ENCODE data around the gene KDM2A. TPM values are rescaled to one million over a fixed set of nuclear protein-coding genes. Genes with fewer than 3 reads are reported as not detected.

KDM2A gene
- total and polyA plus RNA-seq, 2 of the 13 experiments (the other 11 are each of a cell fraction or from before 2014, with no cell fraction given) = 31.3 to 31.4 TPM

- no peak for TF ChIP-seq ARID5B (CRISPR knock-in tag; IDR thresholded peaks at IDR 0.05)
- TF ChIP-seq ZNF234 (CRISPR knock-in tag; conservative IDR thresholded peaks at IDR 0.05) = no peak
- TF ChIP-seq POGK (CRISPR knock-in tag; conservative IDR thresholded peaks at IDR 0.05) = no peak
- no peak for TF ChIP-seq ZNF800 (CRISPR knock-in tag; IDR thresholded peaks at IDR 0.05)
- TF ChIP-seq ZNF292 (CRISPR knock-in tag; IDR thresholded peaks at IDR 0.05; ENCODE audit: borderline replicate concordance, low read depth) = no peak
These were observed 83.0 kb downstream of the KDM2A start (continued) for GRCh38 chr11:67202028-67202427.
